H9 (cell line): ENCODE measurements around the gene BBIP1. TPM values are rescaled to one million over a fixed set of nuclear protein-coding genes. Genes with fewer than 3 reads are reported as not detected.

ENCODE experiments used
- DNase-seq: peaks from one replicate; pipeline ENCODE4 v3.0.0-alpha.2; 2017
- H2AFZ ChIP-seq: one replicate; pipeline ENCODE4 v1.6.1; 2013; ENCODE audit warnings: mild to moderate bottlenecking, low read length, control low read depth, moderate library complexity
- H2AK5ac ChIP-seq: 2 replicates; pipeline ENCODE4 v1.6.1; 2013; ENCODE audit warnings: low read length, control low read depth, mixed read lengths; ENCODE audit not compliant: insufficient read length
- H2BK120ac ChIP-seq: one replicate; pipeline ENCODE4 v1.6.1; 2013; ENCODE audit warnings: low read depth, mild to moderate bottlenecking, low read length, control low read depth, inconsistent platforms; ENCODE audit not compliant: poor library complexity, severe bottlenecking
- H2BK12ac ChIP-seq: 2 replicates; pipeline ENCODE4 v1.6.1; 2013; ENCODE audit warnings: low read length, control low read depth, mixed read lengths, low read depth; ENCODE audit not compliant: insufficient read length
- H2BK15ac ChIP-seq: 2 replicates; pipeline ENCODE4 v1.6.1; 2013; ENCODE audit warnings: low read depth, low read length, control low read depth
- H2BK20ac ChIP-seq: one replicate; pipeline ENCODE4 v1.6.1; 2013; ENCODE audit warnings: low read depth, mild to moderate bottlenecking, low read length, control low read depth, inconsistent platforms; ENCODE audit not compliant: poor library complexity, severe bottlenecking
- H2BK5ac ChIP-seq: 2 replicates; pipeline ENCODE4 v1.6.1; 2013; ENCODE audit warnings: low read length, control low read depth, mixed read lengths; ENCODE audit not compliant: insufficient read length
- H3K14ac ChIP-seq: 2 replicates; pipeline ENCODE4 v1.6.1; 2013; ENCODE audit warnings: low read length, control low read depth; ENCODE audit not compliant: insufficient read depth
- H3K18ac ChIP-seq: 2 replicates; pipeline ENCODE4 v1.6.1; 2013; ENCODE audit warnings: low read depth, mild to moderate bottlenecking, mixed read lengths, low read length, control low read depth; ENCODE audit not compliant: insufficient read length
- H3K23ac ChIP-seq: 2 replicates; pipeline ENCODE4 v1.6.1; 2013; ENCODE audit warnings: low read length, control low read depth, mixed read lengths, low read depth; ENCODE audit not compliant: insufficient read length
- H3K23me2 ChIP-seq: 2 replicates; pipeline ENCODE4 v1.6.1; 2013; ENCODE audit warnings: low read depth, mild to moderate bottlenecking, mixed read lengths, low read length, control low read depth; ENCODE audit not compliant: insufficient read length, poor library complexity, severe bottlenecking
- H3K27ac ChIP-seq: 2 replicates; pipeline ENCODE4 v1.5.1; 2013; ENCODE audit warnings: low read length, control low read depth, mixed read lengths, low read depth; ENCODE audit not compliant: insufficient read length
- H3K27me3 ChIP-seq: 2 replicates; pipeline ENCODE4 v1.6.1; 2013; ENCODE audit warnings: low read length, control low read depth, inconsistent platforms; ENCODE audit not compliant: insufficient read depth
- H3K4ac ChIP-seq: 2 replicates; pipeline ENCODE4 v1.6.1; 2013; ENCODE audit warnings: low read depth, mild to moderate bottlenecking, control low read depth, inconsistent platforms, low read length, moderate library complexity
- H3K4me1 ChIP-seq: 2 replicates; pipeline ENCODE4 v1.6.1; 2013; ENCODE audit warnings: low read length, control low read depth, inconsistent platforms; ENCODE audit not compliant: insufficient read depth
- H3K4me2 ChIP-seq: 2 replicates; pipeline ENCODE4 v1.6.1; 2013; ENCODE audit warnings: low read length, control low read depth, mixed read lengths; ENCODE audit not compliant: insufficient read length, insufficient read depth
- H3K56ac ChIP-seq: 2 replicates; pipeline ENCODE4 v1.6.1; 2013; ENCODE audit warnings: low read depth, mild to moderate bottlenecking, mixed read lengths, low read length, control low read depth; ENCODE audit not compliant: insufficient read length
- H3K79me1 ChIP-seq: 2 replicates; pipeline ENCODE4 v1.6.1; 2013; ENCODE audit warnings: low read depth, mild to moderate bottlenecking, moderate library complexity, low read length, control low read depth, inconsistent platforms; ENCODE audit not compliant: insufficient read depth, poor library complexity, severe bottlenecking
- H3K79me2 ChIP-seq: 2 replicates; pipeline ENCODE4 v1.6.1; 2013; ENCODE audit warnings: low read length, control low read depth, inconsistent platforms; ENCODE audit not compliant: insufficient read depth
- H3K9ac ChIP-seq: 2 replicates; pipeline ENCODE4 v1.6.1; 2013; ENCODE audit warnings: low read length, control low read depth, mixed read lengths; ENCODE audit not compliant: insufficient read length; ENCODE audit errors: extremely low read depth
- H3K9me3 ChIP-seq: one replicate; pipeline ENCODE4 v1.6.1; 2013; ENCODE audit warnings: low read depth, low read length, inconsistent platforms; ENCODE audit not compliant: control insufficient read depth
- H3T11ph ChIP-seq: one replicate; pipeline ENCODE4 v1.6.1; 2013; ENCODE audit warnings: mild to moderate bottlenecking, low read length, control low read depth, inconsistent platforms
- H4K20me1 ChIP-seq: one replicate; pipeline ENCODE4 v1.6.1; 2013; ENCODE audit not compliant: control insufficient read depth, insufficient read length, insufficient read depth
- H4K5ac ChIP-seq: 2 replicates; pipeline ENCODE4 v1.6.1; 2013; ENCODE audit warnings: low read depth, mild to moderate bottlenecking, mixed read lengths, low read length, control low read depth; ENCODE audit not compliant: insufficient read length
- H4K8ac ChIP-seq: replicated peaks from 2 replicates; pipeline ENCODE4 v1.6.1; 2013; ENCODE audit warnings: low read length, control low read depth, mixed read lengths, low read depth; ENCODE audit not compliant: insufficient read length
- H4K91ac ChIP-seq: 2 replicates; pipeline ENCODE4 v1.6.1; 2013; ENCODE audit warnings: low read depth, mild to moderate bottlenecking, moderate library complexity, mixed read lengths, low read length, control low read depth; ENCODE audit not compliant: insufficient read length
- H3K27ac Mint-ChIP-seq, 3 experiments: 2 replicates in 2 of 3; 3 replicates in 1 of 3; pipeline ENCODE4 v1.8.0; 2020 to 2021; ENCODE audit warnings: mixed read lengths in 3 of 3, mild to moderate bottlenecking in 1 of 3, moderate library complexity in 1 of 3
- H3K27me3 Mint-ChIP-seq: 2 replicates; pipeline ENCODE4 v1.8.0; 2021; ENCODE audit warnings: low read depth, mild to moderate bottlenecking, moderate library complexity, mixed read lengths
- H3K36me3 Mint-ChIP-seq, 3 experiments: 2 replicates in 2 of 3; 3 replicates in 1 of 3; pipeline ENCODE4 v1.8.0; 2020 to 2021; ENCODE audit warnings: low read depth in 3 of 3, mixed read lengths in 3 of 3; ENCODE audit not compliant: insufficient read depth in 1 of 3
- H3K4me1 Mint-ChIP-seq, 2 experiments: 2 replicates each; pipeline ENCODE4 v1.8.0; 2020; ENCODE audit warnings: mixed read lengths in 2 of 2
- H3K4me3 Mint-ChIP-seq, 2 experiments: 2 replicates in 1 of 2; 3 replicates in 1 of 2; pipeline ENCODE4 v1.8.0; 2020 to 2021; ENCODE audit warnings: mild to moderate bottlenecking in 2 of 2, mixed read lengths in 2 of 2, moderate library complexity in 1 of 2
- H3K9me3 Mint-ChIP-seq, 2 experiments: 2 replicates in 1 of 2; 3 replicates in 1 of 2; pipeline ENCODE4 v1.8.0; 2020; ENCODE audit warnings: mild to moderate bottlenecking in 2 of 2, mixed read lengths in 2 of 2, moderate library complexity in 1 of 2
- WGBS: extraction: QIAGEN DNeasy Blood & Tissue Kit; methylation state at CpG from one replicate; pipeline ENCODE4 v1.1.7; 2013; ENCODE audit warnings: missing lambda C conversion rate, low lambda C conversion rate, mixed read lengths; ENCODE audit not compliant: insufficient read length; ENCODE audit errors: extremely low coverage; 5-methylcytosine and 5-hydroxymethylcytosine counted together
- total RNA-seq: library from RNA; stranded (reverse); gene quantifications from 2 replicates; pipeline ENCODE4 v1.2.1, GENCODE V29; 2021
- TF ChIP-seq, protein P1 (sequence below): fragments of 200-600 bp; sonication (generic); conservative IDR thresholded peaks from 3 replicates; pipeline ENCODE4 v1.8.0; 2021; ENCODE audit warnings: antibody characterized with exemption, mild to moderate bottlenecking

BBIP1 gene
- total RNA-seq, 1 experiment from 2014 or later, result 18.8 TPM

DNA sequence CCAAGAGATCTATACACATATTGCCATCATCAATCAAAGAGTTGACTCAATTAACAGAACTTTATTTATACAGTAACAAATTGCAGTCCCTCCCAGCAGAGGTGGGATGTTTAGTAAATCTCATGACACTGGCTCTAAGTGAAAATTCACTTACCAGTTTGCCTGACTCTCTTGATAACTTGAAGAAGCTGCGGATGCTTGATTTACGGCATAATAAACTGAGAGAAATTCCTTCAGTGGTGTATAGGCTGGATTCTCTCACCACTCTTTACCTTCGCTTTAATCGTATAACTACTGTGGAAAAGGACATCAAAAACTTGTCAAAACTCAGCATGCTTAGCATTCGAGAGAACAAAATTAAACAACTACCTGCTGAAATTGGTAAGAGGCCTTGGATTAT, 45.7 kb upstream of the BBIP1 start:
- Mint-ChIP-seq H3K27me3 (no peaks in the 10 kb centered on the region), H3K4me3 (no peak overlapping the region), H3K9me3 (no peaks in the 10 kb centered on the region), H3K27ac (peak overlapping the region in 1 of 3 experiments; percentile 29; a peak in 1 of 7 replicates), H3K36me3 (no peaks in the 10 kb centered on the region), H3K4me1 (0 out of 4 replicates have a peak, but pooled peaks cover 0 to 5% of the 10 kb centered on the region in 2 experiments)
- no peak overlapping the region for H4K8ac ChIP-seq
- H3K9ac ChIP-seq, result no peak overlapping the region
- H2AFZ ChIP-seq, result no peak overlapping the region
- no peak overlapping the region for H2BK120ac ChIP-seq
- H2BK15ac ChIP-seq, result no peak overlapping the region
- no peak overlapping the region for H3K27ac ChIP-seq
- H3T11ph ChIP-seq, result no peak overlapping the region
- H3K23me2 ChIP-seq, result no peaks in the 10 kb centered on the region
- no peak overlapping the region for H3K18ac ChIP-seq
- no peak overlapping the region for H4K91ac ChIP-seq
- H4K5ac ChIP-seq, result no peak overlapping the region
- no peak overlapping the region for H3K4ac ChIP-seq
- H2BK5ac ChIP-seq, result no peak overlapping the region
- TF ChIP-seq, protein P1, sequence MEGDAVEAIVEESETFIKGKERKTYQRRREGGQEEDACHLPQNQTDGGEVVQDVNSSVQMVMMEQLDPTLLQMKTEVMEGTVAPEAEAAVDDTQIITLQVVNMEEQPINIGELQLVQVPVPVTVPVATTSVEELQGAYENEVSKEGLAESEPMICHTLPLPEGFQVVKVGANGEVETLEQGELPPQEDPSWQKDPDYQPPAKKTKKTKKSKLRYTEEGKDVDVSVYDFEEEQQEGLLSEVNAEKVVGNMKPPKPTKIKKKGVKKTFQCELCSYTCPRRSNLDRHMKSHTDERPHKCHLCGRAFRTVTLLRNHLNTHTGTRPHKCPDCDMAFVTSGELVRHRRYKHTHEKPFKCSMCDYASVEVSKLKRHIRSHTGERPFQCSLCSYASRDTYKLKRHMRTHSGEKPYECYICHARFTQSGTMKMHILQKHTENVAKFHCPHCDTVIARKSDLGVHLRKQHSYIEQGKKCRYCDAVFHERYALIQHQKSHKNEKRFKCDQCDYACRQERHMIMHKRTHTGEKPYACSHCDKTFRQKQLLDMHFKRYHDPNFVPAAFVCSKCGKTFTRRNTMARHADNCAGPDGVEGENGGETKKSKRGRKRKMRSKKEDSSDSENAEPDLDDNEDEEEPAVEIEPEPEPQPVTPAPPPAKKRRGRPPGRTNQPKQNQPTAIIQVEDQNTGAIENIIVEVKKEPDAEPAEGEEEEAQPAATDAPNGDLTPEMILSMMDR, result no peak
- no peaks in the 10 kb centered on the region for H3K9me3 ChIP-seq
- no peak overlapping the region for H2BK12ac ChIP-seq
- WGBS, result no CpG with 5 or more reads among the region's 5 CpGs
- no peak overlapping the region for H3K14ac ChIP-seq
- H3K4me2 ChIP-seq, result no peak overlapping the region
- H4K20me1 ChIP-seq, result no peaks in the 10 kb centered on the region
- no peaks in the 10 kb centered on the region for H3K79me1 ChIP-seq
- H2AK5ac ChIP-seq, result no peak overlapping the region
- H3K4me1 ChIP-seq, result no peaks in the 10 kb centered on the region
- no peak overlapping the region for H3K23ac ChIP-seq
- no peak overlapping the region for H3K56ac ChIP-seq
- no peaks in the 10 kb centered on the region for H3K27me3 ChIP-seq
- peaks cover 2% of the 10 kb centered on the region; the same call in 1 of the 2 replicates for H3K79me2 ChIP-seq
- DNase-seq, result no peak
- H2BK20ac ChIP-seq, result no peak overlapping the region
